G401.6 (cell line): ENCODE results near the gene ZNF644.

Experiments used
- FAIRE-seq: peaks from 2 replicates; lab custom pipeline; 2012; peaks lifted over from hg19 to GRCh38; lab: Jason Lieb, UNC

The ZNF644 gene

GRCh38 chr1:91020967-91021685 lies 709 bp downstream of the ZNF644 start:
- no peak for FAIRE-seq

GRCh38 chr1:91020486-91020885 lies 1.3 kb downstream of the ZNF644 start:
- FAIRE-seq, result no peak

GRCh38 chr1:91018006-91018405 lies 3.8 kb downstream of the ZNF644 start:
- no peak for FAIRE-seq

GRCh38 chr1:91015794-91016550 lies 5.9 kb downstream of the ZNF644 start:
- FAIRE-seq, result no peak

- FAIRE-seq, result no peak
Measured at GRCh38 chr1:91015358-91015780, 6.5 kb downstream of the ZNF644 start.

GRCh38 chr1:91014475-91014874 lies 7.4 kb downstream of the ZNF644 start:
- no peak for FAIRE-seq

GRCh38 chr1:91013302-91013701 lies 8.5 kb downstream of the ZNF644 start:
- no peak for FAIRE-seq

- FAIRE-seq, result no peak
Measured at GRCh38 chr1:91012196-91012595, 9.6 kb downstream of the ZNF644 start.

- no peak for FAIRE-seq
Measured at GRCh38 chr1:91011726-91012125, 10.1 kb downstream of the ZNF644 start.

- FAIRE-seq, result no peak
Measured at GRCh38 chr1:91007827-91008226, 14.0 kb downstream of the ZNF644 start.

GRCh38 chr1:91007092-91007491 lies 14.7 kb downstream of the ZNF644 start:
- no peak for FAIRE-seq

GRCh38 chr1:91006113-91006908 lies 15.5 kb downstream of the ZNF644 start:
- no peak for FAIRE-seq

- FAIRE-seq, result no peak
Measured at GRCh38 chr1:91005285-91005684, 16.6 kb downstream of the ZNF644 start.

GRCh38 chr1:91004145-91004544 lies 17.7 kb downstream of the ZNF644 start:
- FAIRE-seq, result peak; percentile 19

GRCh38 chr1:90996742-90997413 lies 25.0 kb downstream of the ZNF644 start:
- FAIRE-seq, result no peak

GRCh38 chr1:90995311-90995894 lies 26.4 kb downstream of the ZNF644 start:
- no peak for FAIRE-seq

- FAIRE-seq, result no peak
Measured at GRCh38 chr1:90994461-90994860, 27.4 kb downstream of the ZNF644 start.

GRCh38 chr1:90993245-90993644 lies 28.6 kb downstream of the ZNF644 start:
- no peak for FAIRE-seq

- FAIRE-seq, result no peak
Measured at GRCh38 chr1:90990779-90991178, 31.1 kb downstream of the ZNF644 start.

GRCh38 chr1:90989990-90990389 lies 31.8 kb downstream of the ZNF644 start:
- FAIRE-seq, result no peak

GRCh38 chr1:90989302-90989701 lies 32.5 kb downstream of the ZNF644 start:
- FAIRE-seq, result no peak

GRCh38 chr1:90987841-90988240 lies 34.0 kb downstream of the ZNF644 start:
- no peak for FAIRE-seq
